ENCODE results near the gene CCND1.
A peak's percentile ranks its signal among the peaks of the same experiment; 100 is the strongest.
"Not testable (repeated sequence)": the region's sequence is repeated elsewhere in the genome, so short reads cannot be mapped to it uniquely, and the experiment has no call there.

CCND1 gene

GRCh38 chr11:69667619-69668604, 27.0 kb downstream of the CCND1 start:
- no peak for DNase-seq (ENCODE audit: low spot score)

GRCh38 chr11:69669486-69669885, 28.5 kb downstream of the CCND1 start:
- no peak for DNase-seq (ENCODE audit: low spot score)

GRCh38 chr11:69670158-69670845, 29.3 kb downstream of the CCND1 start:
- DNase-seq (ENCODE audit: low spot score) = peak; percentile 100

- no peak for DNase-seq (ENCODE audit: low spot score)
Observed at GRCh38 chr11:69671734-69672465, 30.9 kb downstream of the CCND1 start.

- peak; percentile 55 for DNase-seq (ENCODE audit: low spot score)
Observed at GRCh38 chr11:69674267-69674885, 33.4 kb downstream of the CCND1 start.

- peak; percentile 99 for DNase-seq (ENCODE audit: low spot score)
Observed at GRCh38 chr11:69674886-69675714, 34.1 kb downstream of the CCND1 start, which contains the start of gene LTO1. LTO1 (minus strand) TSS chr11:69675353; CDS start chr11:69675239, 114 bp downstream.

- DNase-seq (ENCODE audit: low spot score) = no peak
Observed at GRCh38 chr11:69677749-69678148, 36.8 kb downstream of the CCND1 start.

- no peak for DNase-seq (ENCODE audit: low spot score)
Observed at GRCh38 chr11:69680688-69681087, 39.7 kb downstream of the CCND1 start.

GRCh38 chr11:69682221-69682620, 41.3 kb downstream of the CCND1 start:
- no peak for DNase-seq (ENCODE audit: low spot score)

GRCh38 chr11:69682681-69683326, 41.8 kb downstream of the CCND1 start:
- no peak for DNase-seq (ENCODE audit: low spot score)

- DNase-seq (ENCODE audit: low spot score) = no peak
Observed at GRCh38 chr11:69683764-69684333, 42.9 kb downstream of the CCND1 start.

- no peak for DNase-seq (ENCODE audit: low spot score)
Observed at GRCh38 chr11:69684651-69685050, 43.7 kb downstream of the CCND1 start.

- DNase-seq (ENCODE audit: low spot score) = no peak
Observed at GRCh38 chr11:69685348-69685747, 44.4 kb downstream of the CCND1 start.

GRCh38 chr11:69686452-69686851, 45.5 kb downstream of the CCND1 start:
- no peak for DNase-seq (ENCODE audit: low spot score)

GRCh38 chr11:69686856-69687255, 45.9 kb downstream of the CCND1 start:
- no peak for DNase-seq (ENCODE audit: low spot score)

- not testable (repeated sequence) for DNase-seq (ENCODE audit: low spot score)
Observed at GRCh38 chr11:69687969-69688771, 47.2 kb downstream of the CCND1 start.

- DNase-seq (ENCODE audit: low spot score) = no peak
Observed at GRCh38 chr11:69689484-69690319, 48.7 kb downstream of the CCND1 start.

- no peak for DNase-seq (ENCODE audit: low spot score)
Observed at GRCh38 chr11:69691463-69691862, 50.5 kb downstream of the CCND1 start.

Measured in HuH-7.5 (cell line).